T-helper 17 cell (primary cell): ENCODE measurements around the gene MRGPRF. TPM values are rescaled to one million over a fixed set of nuclear protein-coding genes. Genes with fewer than 3 reads are reported as not detected.

ENCODE experiments used
- ATAC-seq: fragments of 150-1000 bp; cut with Tn5 transposase; 2 replicates; pipeline ENCODE4 v1.10.0; 2021; ENCODE audit warnings: mild to moderate bottlenecking, moderate library complexity
- DNase-seq, 3 donors: peaks; one replicate each; pipeline versions ENCODE4 v3.0.0 to v3.0.0-alpha.2; 2020 to 2021
- H3K9me3 ChIP-seq: one replicate; pipeline ENCODE4 v1.7.0; 2013; ENCODE audit warnings: low read length, mild to moderate bottlenecking; ENCODE audit not compliant: control insufficient read depth, poor library complexity, severe bottlenecking
- H3K27ac Mint-ChIP-seq: one replicate; pipeline ENCODE4 v1.8.0; 2022; ENCODE audit warnings: mild to moderate bottlenecking, moderate library complexity, mixed read lengths
- H3K27me3 Mint-ChIP-seq: one replicate; pipeline ENCODE4 v1.8.0; 2022; ENCODE audit warnings: mixed read lengths
- H3K36me3 Mint-ChIP-seq: one replicate; pipeline ENCODE4 v1.8.0; 2022; ENCODE audit warnings: low read depth, mixed read lengths
- H3K4me1 Mint-ChIP-seq: one replicate; pipeline ENCODE4 v1.8.0; 2022; ENCODE audit warnings: mild to moderate bottlenecking, mixed read lengths
- H3K4me3 Mint-ChIP-seq: one replicate; pipeline ENCODE4 v1.8.0; 2022; ENCODE audit warnings: mild to moderate bottlenecking, moderate library complexity, mixed read lengths
- total RNA-seq, 4 donors: library from RNA in 2 of 4; stranded (reverse) in 2 of 4; gene quantifications; one replicate each; pipeline ENCODE4 v1.2.3 and lab custom pipeline; 2022 to 2026

MRGPRF gene
- total RNA-seq, 2 donors from 2014 or later = not detected

- Mint-ChIP-seq H3K4me1 (no peaks in the 10 kb centered on the region), H3K36me3 (peaks cover 2% of the 10 kb centered on the region), H3K27ac (no peak overlapping the region), H3K4me3 (no peak overlapping the region), H3K27me3 (peaks cover 30% of the 10 kb centered on the region)
- no peak for ATAC-seq
- H3K9me3 ChIP-seq = peaks cover 3% of the 10 kb centered on the region
- no peak for DNase-seq
These were observed 21.9 kb downstream of the MRGPRF start for GRCh38 chr11:68990995-68991780.

GRCh38 chr11:68989936-68990606, 23.0 kb downstream of the MRGPRF start:
- no peak overlapping the region for H3K27ac Mint-ChIP-seq
- DNase-seq = no peak
- no peak overlapping the region for H3K4me3 Mint-ChIP-seq
- ATAC-seq = no peak
- peaks cover 3% of the 10 kb centered on the region for H3K9me3 ChIP-seq
- H3K36me3 Mint-ChIP-seq = peaks cover 2% of the 10 kb centered on the region
- no peaks in the 10 kb centered on the region for H3K4me1 Mint-ChIP-seq
- H3K27me3 Mint-ChIP-seq = peaks cover 30% of the 10 kb centered on the region

GRCh38 chr11:68988491-68988890, 24.6 kb downstream of the MRGPRF start:
- DNase-seq (no peak), ATAC-seq (no peak)
- H3K27ac Mint-ChIP-seq = no peak overlapping the region
- H3K27me3 Mint-ChIP-seq = peaks cover 18% of the 10 kb centered on the region
- H3K4me1 Mint-ChIP-seq = no peaks in the 10 kb centered on the region
- no peak overlapping the region for H3K4me3 Mint-ChIP-seq
- H3K36me3 Mint-ChIP-seq = peaks cover 2% of the 10 kb centered on the region
- peaks cover 3% of the 10 kb centered on the region for H3K9me3 ChIP-seq

GRCh38 chr11:68987211-68987610, 25.8 kb downstream of the MRGPRF start:
- H3K27me3 Mint-ChIP-seq = peaks cover 10% of the 10 kb centered on the region
- no peaks in the 10 kb centered on the region for H3K4me1 Mint-ChIP-seq
- H3K4me3 Mint-ChIP-seq = no peak overlapping the region
- no peak for DNase-seq
- H3K9me3 ChIP-seq = peaks cover 3% of the 10 kb centered on the region
- peaks cover 2% of the 10 kb centered on the region for H3K36me3 Mint-ChIP-seq
- no peak for ATAC-seq
- no peak overlapping the region for H3K27ac Mint-ChIP-seq

GRCh38 chr11:68983801-68984200, 29.2 kb downstream of the MRGPRF start:
- peaks cover 2% of the 10 kb centered on the region for H3K36me3 Mint-ChIP-seq
- no peak for ATAC-seq
- H3K4me3 Mint-ChIP-seq = no peak overlapping the region
- DNase-seq = no peak
- no peak overlapping the region for H3K27ac Mint-ChIP-seq
- peaks cover 14% of the 10 kb centered on the region for H3K27me3 Mint-ChIP-seq
- no peaks in the 10 kb centered on the region for H3K4me1 Mint-ChIP-seq
- peaks cover 3% of the 10 kb centered on the region for H3K9me3 ChIP-seq

- H3K9me3 ChIP-seq = peaks cover 3% of the 10 kb centered on the region
- no peak for DNase-seq
- H3K27ac Mint-ChIP-seq = no peak overlapping the region
- H3K4me1 Mint-ChIP-seq = no peaks in the 10 kb centered on the region
- H3K27me3 Mint-ChIP-seq = peaks cover 15% of the 10 kb centered on the region
- ATAC-seq = no peak
- H3K4me3 Mint-ChIP-seq = no peak overlapping the region
- peaks cover 2% of the 10 kb centered on the region for H3K36me3 Mint-ChIP-seq
These were observed 30.9 kb downstream of the MRGPRF start for GRCh38 chr11:68982134-68982533.

- H3K27me3 Mint-ChIP-seq = peaks cover 15% of the 10 kb centered on the region
- H3K27ac Mint-ChIP-seq = no peak within 1 kb of the TSS
- ATAC-seq (no peak), DNase-seq (no peak)
- H3K4me3 Mint-ChIP-seq = no peak within 1 kb of the TSS
- no peaks in the 10 kb centered on the region for H3K9me3 ChIP-seq
- no peaks in the 10 kb centered on the region for H3K4me1 Mint-ChIP-seq
- no peaks in the 10 kb centered on the region for H3K36me3 Mint-ChIP-seq
These were observed 32.3 kb downstream of the MRGPRF start, which contains the start of gene MRGPRD for GRCh38 chr11:68980776-68981065. Gene MRGPRD (minus strand): TSS chr11:68980986. CDS start chr11:68980986, 0 bp downstream.

- DNase-seq = no peak
- Mint-ChIP-seq H3K4me3 (no peak overlapping the region), H3K27me3 (peaks cover 15% of the 10 kb centered on the region), H3K36me3 (no peaks in the 10 kb centered on the region), H3K4me1 (no peaks in the 10 kb centered on the region), H3K27ac (no peak overlapping the region)
- no peaks in the 10 kb centered on the region for H3K9me3 ChIP-seq
- no peak for ATAC-seq
These were observed 32.9 kb downstream of the MRGPRF start for GRCh38 chr11:68979931-68980775.

GRCh38 chr11:68978931-68979594, 34.0 kb downstream of the MRGPRF start:
- Mint-ChIP-seq H3K4me1 (peaks cover 2% of the 10 kb centered on the region), H3K27ac (no peak overlapping the region), H3K27me3 (peaks cover 15% of the 10 kb centered on the region), H3K36me3 (no peaks in the 10 kb centered on the region), H3K4me3 (no peak overlapping the region)
- no peak for ATAC-seq
- no peak for DNase-seq
- no peaks in the 10 kb centered on the region for H3K9me3 ChIP-seq

GRCh38 chr11:68978626-68978930, 34.5 kb downstream of the MRGPRF start:
- ATAC-seq = no peak
- Mint-ChIP-seq H3K27me3 (peaks cover 15% of the 10 kb centered on the region), H3K36me3 (no peaks in the 10 kb centered on the region), H3K4me1 (peaks cover 2% of the 10 kb centered on the region), H3K27ac (no peak overlapping the region), H3K4me3 (no peak overlapping the region)
- DNase-seq = no peak
- H3K9me3 ChIP-seq = no peaks in the 10 kb centered on the region

GRCh38 chr11:68977781-68978625, 35.0 kb downstream of the MRGPRF start:
- DNase-seq = no peak
- Mint-ChIP-seq H3K27me3 (peaks cover 15% of the 10 kb centered on the region), H3K4me3 (no peak overlapping the region), H3K36me3 (no peaks in the 10 kb centered on the region), H3K27ac (no peak overlapping the region), H3K4me1 (peaks cover 2% of the 10 kb centered on the region)
- no peak for ATAC-seq
- no peaks in the 10 kb centered on the region for H3K9me3 ChIP-seq

GRCh38 chr11:68976563-68976962, 36.5 kb downstream of the MRGPRF start:
- no peak for DNase-seq
- H3K4me1 Mint-ChIP-seq = peaks cover 2% of the 10 kb centered on the region
- ATAC-seq = no peak
- peaks cover 15% of the 10 kb centered on the region for H3K27me3 Mint-ChIP-seq
- no peaks in the 10 kb centered on the region for H3K9me3 ChIP-seq
- H3K36me3 Mint-ChIP-seq = no peaks in the 10 kb centered on the region
- no peak overlapping the region for H3K27ac Mint-ChIP-seq
- H3K4me3 Mint-ChIP-seq = no peak overlapping the region
